Measurements from ENCODE around the gene SLC13A3.

SLC13A3 gene

GRCh38 chr20:46650575-46651090 lies 626 bp downstream of the SLC13A3 start:
- H3K36me3 ChIP-seq (ENCODE audit: control insufficient read depth, insufficient read depth, low read length) = no peaks in the 10 kb centered on the region
- no peaks in the 10 kb centered on the region for H3K9me3 ChIP-seq (ENCODE audit: control insufficient read depth, low read length)
- no peak overlapping the region for H3K27ac ChIP-seq (ENCODE audit: low read depth, low read length, severe bottlenecking)
- H3K4me3 ChIP-seq (ENCODE audit: extremely low read depth, insufficient read depth, low read length, poor library complexity, severe bottlenecking) = no peak overlapping the region
- WGBS, 2 experiments (ENCODE audit: insufficient coverage in 2 of 2) = 74 to 80% methylated on average over 9 of the region's 10 CpGs
- H3K4me1 ChIP-seq (ENCODE audit: control insufficient read depth, insufficient read depth, low read length, poor library complexity, severe bottlenecking) = no peaks in the 10 kb centered on the region

- Histone ChIP-seq H3K27ac (ENCODE audit: low read depth, low read length, severe bottlenecking) (no peak overlapping the region), H3K4me1 (ENCODE audit: control insufficient read depth, insufficient read depth, low read length, poor library complexity, severe bottlenecking) (no peaks in the 10 kb centered on the region), H3K4me3 (ENCODE audit: extremely low read depth, insufficient read depth, low read length, poor library complexity, severe bottlenecking) (no peak overlapping the region), H3K9me3 (ENCODE audit: control insufficient read depth, low read length) (no peaks in the 10 kb centered on the region), H3K36me3 (ENCODE audit: control insufficient read depth, insufficient read depth, low read length) (no peaks in the 10 kb centered on the region)
- WGBS, 2 experiments (ENCODE audit: insufficient coverage in 2 of 2) = 86 to 96% methylated on average over 2 to 4 of the region's 9 CpGs
Measured at GRCh38 chr20:46649965-46650542, 1.2 kb downstream of the SLC13A3 start.

- Histone ChIP-seq H3K9me3 (ENCODE audit: control insufficient read depth, low read length) (no peaks in the 10 kb centered on the region), H3K4me3 (ENCODE audit: extremely low read depth, insufficient read depth, low read length, poor library complexity, severe bottlenecking) (no peak overlapping the region), H3K27ac (ENCODE audit: low read depth, low read length, severe bottlenecking) (no peak overlapping the region), H3K36me3 (ENCODE audit: control insufficient read depth, insufficient read depth, low read length) (no peaks in the 10 kb centered on the region), H3K4me1 (ENCODE audit: control insufficient read depth, insufficient read depth, low read length, poor library complexity, severe bottlenecking) (no peaks in the 10 kb centered on the region)
- 62 to 69% methylated on average over 2 to 3 of the region's 3 CpGs for WGBS, 2 experiments (ENCODE audit: insufficient coverage in 2 of 2)
Measured at GRCh38 chr20:46649650-46649949, 1.7 kb downstream of the SLC13A3 start.

GRCh38 chr20:46648903-46649649 lies 2.2 kb downstream of the SLC13A3 start:
- H3K36me3 ChIP-seq (ENCODE audit: control insufficient read depth, insufficient read depth, low read length) = no peaks in the 10 kb centered on the region
- no peak overlapping the region for H3K4me3 ChIP-seq (ENCODE audit: extremely low read depth, insufficient read depth, low read length, poor library complexity, severe bottlenecking)
- WGBS, 2 experiments (ENCODE audit: insufficient coverage in 2 of 2) = 37 to 38% methylated on average over 2 to 7 of the region's 8 CpGs
- no peak overlapping the region for H3K27ac ChIP-seq (ENCODE audit: low read depth, low read length, severe bottlenecking)
- no peaks in the 10 kb centered on the region for H3K4me1 ChIP-seq (ENCODE audit: control insufficient read depth, insufficient read depth, low read length, poor library complexity, severe bottlenecking)
- no peaks in the 10 kb centered on the region for H3K9me3 ChIP-seq (ENCODE audit: control insufficient read depth, low read length)

GRCh38 chr20:46647469-46647868 lies 3.8 kb downstream of the SLC13A3 start:
- Histone ChIP-seq H3K36me3 (ENCODE audit: control insufficient read depth, insufficient read depth, low read length) (no peaks in the 10 kb centered on the region), H3K4me1 (ENCODE audit: control insufficient read depth, insufficient read depth, low read length, poor library complexity, severe bottlenecking) (no peaks in the 10 kb centered on the region), H3K9me3 (ENCODE audit: control insufficient read depth, low read length) (no peaks in the 10 kb centered on the region), H3K27ac (ENCODE audit: low read depth, low read length, severe bottlenecking) (no peak overlapping the region), H3K4me3 (ENCODE audit: extremely low read depth, insufficient read depth, low read length, poor library complexity, severe bottlenecking) (no peak overlapping the region)
- WGBS, 2 experiments (ENCODE audit: insufficient coverage in 2 of 2) = 49 to 54% methylated on average over 2 to 3 of the region's 4 CpGs

GRCh38 chr20:46646659-46647380 lies 4.4 kb downstream of the SLC13A3 start:
- no peaks in the 10 kb centered on the region for H3K4me1 ChIP-seq (ENCODE audit: control insufficient read depth, insufficient read depth, low read length, poor library complexity, severe bottlenecking)
- H3K27ac ChIP-seq (ENCODE audit: low read depth, low read length, severe bottlenecking) = no peak overlapping the region
- no peaks in the 10 kb centered on the region for H3K36me3 ChIP-seq (ENCODE audit: control insufficient read depth, insufficient read depth, low read length)
- no peaks in the 10 kb centered on the region for H3K9me3 ChIP-seq (ENCODE audit: control insufficient read depth, low read length)
- whole genome bisulfite sequencing, 2 experiments (ENCODE audit: insufficient coverage in 2 of 2) = 91 to 100% methylated on average over 2 to 3 of the region's 3 CpGs
- H3K4me3 ChIP-seq (ENCODE audit: extremely low read depth, insufficient read depth, low read length, poor library complexity, severe bottlenecking) = no peak overlapping the region

GRCh38 chr20:46646122-46646521 lies 5.1 kb downstream of the SLC13A3 start:
- Histone ChIP-seq H3K4me1 (ENCODE audit: control insufficient read depth, insufficient read depth, low read length, poor library complexity, severe bottlenecking) (no peaks in the 10 kb centered on the region), H3K4me3 (ENCODE audit: extremely low read depth, insufficient read depth, low read length, poor library complexity, severe bottlenecking) (no peak overlapping the region), H3K27ac (ENCODE audit: low read depth, low read length, severe bottlenecking) (no peak overlapping the region), H3K9me3 (ENCODE audit: control insufficient read depth, low read length) (no peaks in the 10 kb centered on the region), H3K36me3 (ENCODE audit: control insufficient read depth, insufficient read depth, low read length) (no peaks in the 10 kb centered on the region)
- 100% methylated on average over 1 to 2 of the region's 4 CpGs for WGBS, 2 experiments (ENCODE audit: insufficient coverage in 2 of 2)

- Histone ChIP-seq H3K9me3 (ENCODE audit: control insufficient read depth, low read length) (no peaks in the 10 kb centered on the region), H3K4me3 (ENCODE audit: extremely low read depth, insufficient read depth, low read length, poor library complexity, severe bottlenecking) (no peak overlapping the region), H3K36me3 (ENCODE audit: control insufficient read depth, insufficient read depth, low read length) (no peaks in the 10 kb centered on the region), H3K4me1 (ENCODE audit: control insufficient read depth, insufficient read depth, low read length, poor library complexity, severe bottlenecking) (no peaks in the 10 kb centered on the region), H3K27ac (ENCODE audit: low read depth, low read length, severe bottlenecking) (no peak overlapping the region)
- WGBS, 2 experiments (ENCODE audit: insufficient coverage in 2 of 2) = 78 to 100% methylated on average over 1 of the region's 1 CpG
Measured at GRCh38 chr20:46644733-46645132, 6.5 kb downstream of the SLC13A3 start.

GRCh38 chr20:46644160-46644559 lies 7.1 kb downstream of the SLC13A3 start:
- H3K4me3 ChIP-seq (ENCODE audit: extremely low read depth, insufficient read depth, low read length, poor library complexity, severe bottlenecking) = no peak overlapping the region
- H3K4me1 ChIP-seq (ENCODE audit: control insufficient read depth, insufficient read depth, low read length, poor library complexity, severe bottlenecking) = no peaks in the 10 kb centered on the region
- WGBS, 2 experiments (ENCODE audit: insufficient coverage in 2 of 2) = 100% methylated on average over 1 to 2 of the region's 3 CpGs
- H3K27ac ChIP-seq (ENCODE audit: low read depth, low read length, severe bottlenecking) = no peak overlapping the region
- no peaks in the 10 kb centered on the region for H3K36me3 ChIP-seq (ENCODE audit: control insufficient read depth, insufficient read depth, low read length)
- H3K9me3 ChIP-seq (ENCODE audit: control insufficient read depth, low read length) = no peaks in the 10 kb centered on the region

GRCh38 chr20:46642969-46643343 lies 8.3 kb downstream of the SLC13A3 start:
- Histone ChIP-seq H3K9me3 (ENCODE audit: control insufficient read depth, low read length) (no peaks in the 10 kb centered on the region), H3K36me3 (ENCODE audit: control insufficient read depth, insufficient read depth, low read length) (no peaks in the 10 kb centered on the region), H3K27ac (ENCODE audit: low read depth, low read length, severe bottlenecking) (no peak overlapping the region), H3K4me3 (ENCODE audit: extremely low read depth, insufficient read depth, low read length, poor library complexity, severe bottlenecking) (no peak overlapping the region), H3K4me1 (ENCODE audit: control insufficient read depth, insufficient read depth, low read length, poor library complexity, severe bottlenecking) (no peaks in the 10 kb centered on the region)
- WGBS, 2 experiments (ENCODE audit: insufficient coverage in 2 of 2) = 67 to 100% methylated on average over 1 of the region's 5 CpGs

Measured in mesodermal cell (in vitro differentiated cells).